HepG2 (cell line): Measurements from ENCODE around the gene FAF2.

Source experiments
- PLSCR1 ChIP-seq: sonication (generic); formaldehyde crosslinking; IDR thresholded peaks from 2 replicates; pipeline ENCODE4 v1.5.0; 2020; ENCODE audit warnings: missing genetic modification reagents, mild to moderate bottlenecking, borderline replicate concordance
- U2AF2 ChIP-seq: fragments of 200-400 bp; formaldehyde crosslinking; IDR thresholded peaks from 2 replicates; pipeline ENCODE4 v1.6.1; 2017; ENCODE audit warnings: low read depth, mild to moderate bottlenecking, low read length
- YY1 ChIP-seq: IDR thresholded peaks from 2 replicates; pipeline ENCODE4 v1.6.1; 2011; ENCODE audit warnings: low read length, low read depth, moderate library complexity, mild to moderate bottlenecking; ENCODE audit not compliant: insufficient read depth, insufficient replicate concordance
- ZBTB33 ChIP-seq: sonication (generic); formaldehyde crosslinking; IDR thresholded peaks from 2 replicates; pipeline ENCODE4 v1.4.0; 2020; ENCODE audit warnings: missing genetic modification reagents
- ZNF274 ChIP-seq: sonication (generic); formaldehyde crosslinking; IDR thresholded peaks from 2 replicates; pipeline ENCODE4 v1.5.1; 2020; ENCODE audit warnings: mild to moderate bottlenecking, missing genetic modification reagents

GRCh38 chr5:176507911-176508310 is 59.7 kb downstream of the FAF2 start:
- TF ChIP-seq ZBTB33 (CRISPR knock-in tag) (no peak), YY1 (no peak), PLSCR1 (CRISPR knock-in tag) (no peak), ZNF274 (no peak), U2AF2 (no peak)
